Epithelial cell of umbilical artery (primary cell): ENCODE data around the gene PER2. TPM values are rescaled to one million over a fixed set of nuclear protein-coding genes. Genes with fewer than 3 reads are reported as not detected.

Source experiments
- total RNA-seq: library from RNA; depleted of rRNA; stranded (reverse); fragments of >200 nt; gene quantifications from 2 replicates; pipeline ENCODE4 v1.2.3, GENCODE V29; 2014

Gene PER2
- total RNA-seq = 0.61 and 0.65 TPM in 2 replicates

GRCh38 chr2:238287737-238288649 is at the start of gene PER2:
Gene PER2, minus strand, starts transcription at chr2:238288610. Its CDS starts 10,674 bp downstream, at chr2:238277936.

GRCh38 chr2:238320246-238320647 is 31.8 kb upstream of the PER2 start, which contains the start of gene TRAF3IP1:
Gene TRAF3IP1, plus strand, starts transcription at chr2:238320518. Its CDS starts 145 bp downstream, at chr2:238320663.

GRCh38 chr2:238239863-238240756 is 48.3 kb downstream of the PER2 start, which contains the start of gene HES6:
Gene HES6, minus strand, starts transcription at chr2:238240038. Its CDS starts 133 bp downstream, at chr2:238239905.

GRCh38 chr2:238203094-238203972 is 85.1 kb downstream of the PER2 start, which contains the start of gene ILKAP:
Gene ILKAP, minus strand, starts transcription at chr2:238203695. Its CDS starts 142 bp downstream, at chr2:238203553.

Other genes with a start within 250 kb of the PER2 start
- gene SCLY, start 227.6 kb downstream of the PER2 start, total RNA-seq = 22.1 and 36.3 TPM in 2 replicates
- gene ESPNL, start 188.3 kb downstream of the PER2 start, total RNA-seq = not detected in 2 replicates
- not detected in 2 replicates for gene KLHL30, start 149.9 kb downstream of the PER2 start, total RNA-seq
- gene ERFE, start 129.6 kb downstream of the PER2 start, total RNA-seq = 0.30 and 0.32 TPM in 2 replicates
- 17.5 and 22.5 TPM in 2 replicates for gene ILKAP, start 84.9 kb downstream of the PER2 start, total RNA-seq
- 5.9 and 8.8 TPM in 2 replicates for gene HES6, start 48.6 kb downstream of the PER2 start, total RNA-seq
- 6.8 and 8.8 TPM in 2 replicates for gene TRAF3IP1, start 31.9 kb upstream of the PER2 start, total RNA-seq
- gene ASB1, start 138.3 kb upstream of the PER2 start, total RNA-seq = 9.4 and 9.7 TPM in 2 replicates